Thoracic aorta (tissue), 2 donors: Measurements from ENCODE around the gene SYT13. TPM values are rescaled to one million over a fixed set of nuclear protein-coding genes. Genes with fewer than 3 reads are reported as not detected.

Experiments
- ATAC-seq: fragments of 150-250 bp; one replicate; pipeline ENCODE4 v1.8.0; 2017; ENCODE audit warnings: low read depth; ENCODE audit not compliant: insufficient number of reproducible peaks, low FRiP score
- DNase-seq: peaks from one replicate; pipeline ENCODE4 v3.0.0-alpha.2; 2020; ENCODE audit warnings: low spot score
- H3K27ac ChIP-seq, 2 donors: fragments of 200-600 bp; sonication (generic); 1 replicate in 1 of 2; 2 replicates in 1 of 2; pipeline ENCODE4 v1.5.1; 2016; ENCODE audit warnings: mild to moderate bottlenecking in 2 of 2, moderate library complexity in 2 of 2
- H3K27me3 ChIP-seq: fragments of 200-600 bp; sonication (generic); replicated peaks from 2 replicates; pipeline ENCODE4 v1.6.0; 2016; ENCODE audit warnings: mild to moderate bottlenecking; ENCODE audit not compliant: insufficient read depth
- H3K36me3 ChIP-seq: fragments of 200-600 bp; sonication (generic); one replicate; pipeline ENCODE4 v1.5.1; 2016
- H3K4me1 ChIP-seq, 2 donors: fragments of 200-600 bp; sonication (generic); 1 replicate in 1 of 2; 2 replicates in 1 of 2; pipeline versions ENCODE4 v1.5.1 to v1.6.0; 2016; ENCODE audit warnings: low read depth in 2 of 2, mild to moderate bottlenecking in 1 of 2; ENCODE audit not compliant: control insufficient read depth in 1 of 2
- H3K4me3 ChIP-seq: fragments of 200-600 bp; sonication (generic); 2 replicates; pipeline ENCODE4 v1.5.1; 2016; ENCODE audit warnings: mild to moderate bottlenecking
- H3K9me3 ChIP-seq: fragments of 200-600 bp; sonication (generic); 2 replicates; pipeline ENCODE4 v1.5.1; 2016
- CTCF ChIP-seq: fragments of 200-600 bp; sonication (generic); IDR thresholded peaks from one replicate; pipeline ENCODE4 v1.5.1; 2019; ENCODE audit warnings: antibody characterized with exemption
- total RNA-seq, 2 donors: library from RNA; depleted of rRNA; stranded (reverse); fragments of >200 nt; gene quantifications; one replicate each; pipeline versions ENCODE4 v1.1.0 to v1.2.3, GENCODE V29; 2016

SYT13 gene
- total RNA-seq, 2 donors from 2014 or later = not detected

GRCh38 chr11:45275828-45276227 is 10.3 kb downstream of the SYT13 start:
- Histone ChIP-seq H3K9me3 (no peaks in the 10 kb centered on the region), H3K4me1 (no peaks in the 10 kb centered on the region), H3K4me3 (no peak overlapping the region), H3K27ac (no peak overlapping the region), H3K36me3 (no peaks in the 10 kb centered on the region), H3K27me3 (no peaks in the 10 kb centered on the region)
- DNase-seq = no peak
- TF ChIP-seq CTCF = no peak
- ATAC-seq = no peak

- no peaks in the 10 kb centered on the region for H3K36me3 ChIP-seq
- H3K4me1 ChIP-seq = no peaks in the 10 kb centered on the region
- H3K4me3 ChIP-seq = no peak overlapping the region
- DNase-seq = no peak
- TF ChIP-seq CTCF = no peak
- H3K27ac ChIP-seq = no peak overlapping the region
- ATAC-seq = no peak
- no peaks in the 10 kb centered on the region for H3K9me3 ChIP-seq
- no peaks in the 10 kb centered on the region for H3K27me3 ChIP-seq
These were observed 11.9 kb downstream of the SYT13 start for GRCh38 chr11:45274206-45274605.

GRCh38 chr11:45273509-45273908 is 12.6 kb downstream of the SYT13 start:
- no peak for ATAC-seq
- no peak overlapping the region for H3K4me3 ChIP-seq
- H3K27me3 ChIP-seq = no peaks in the 10 kb centered on the region
- no peaks in the 10 kb centered on the region for H3K36me3 ChIP-seq
- no peaks in the 10 kb centered on the region for H3K9me3 ChIP-seq
- H3K27ac ChIP-seq = no peak overlapping the region
- no peak for DNase-seq
- TF ChIP-seq CTCF = no peak
- no peaks in the 10 kb centered on the region for H3K4me1 ChIP-seq

- no peak for TF ChIP-seq CTCF
- no peak for ATAC-seq
- no peaks in the 10 kb centered on the region for H3K27me3 ChIP-seq
- DNase-seq = no peak
- H3K9me3 ChIP-seq = no peaks in the 10 kb centered on the region
- no peak overlapping the region for H3K4me3 ChIP-seq
- H3K36me3 ChIP-seq = no peaks in the 10 kb centered on the region
- H3K27ac ChIP-seq = no peak overlapping the region
- no peaks in the 10 kb centered on the region for H3K4me1 ChIP-seq
These were observed 13.4 kb downstream of the SYT13 start for GRCh38 chr11:45272701-45273100.

GRCh38 chr11:45270946-45271716 is 15.0 kb downstream of the SYT13 start:
- H3K4me3 ChIP-seq = no peak overlapping the region
- H3K27ac ChIP-seq = no peak overlapping the region
- DNase-seq (no peak), ATAC-seq (no peak)
- H3K9me3 ChIP-seq = no peaks in the 10 kb centered on the region
- no peaks in the 10 kb centered on the region for H3K27me3 ChIP-seq
- TF ChIP-seq CTCF = no peak
- no peaks in the 10 kb centered on the region for H3K36me3 ChIP-seq
- H3K4me1 ChIP-seq = no peaks in the 10 kb centered on the region
